Caco-2 (cell line): Measurements from ENCODE around the gene NBEAL1. TPM values are rescaled to one million over a fixed set of nuclear protein-coding genes. Genes with fewer than 3 reads are reported as not detected.

Experiments used
- BruUV-seq: library from RNA; stranded (reverse); fragments of 400-500 nt; replicated peaks from 2 replicates; lab custom pipeline; 2021; lab: Mats Ljungman, UMichigan
- CTCF ChIA-PET: fragments of 300-600 bp; sonication (Branson Sonifier 250); formaldehyde crosslinking; loops from one replicate; lab custom pipeline; 2022; ENCODE audit warnings: antibody characterized with exemption; lab: Charles Lee
- POLR2A ChIA-PET: fragments of 300-600 bp; sonication (Branson Sonifier 250); formaldehyde crosslinking; loops from one replicate; lab custom pipeline; 2022; ENCODE audit warnings: antibody characterized with exemption; lab: Charles Lee
- DNase-seq, 2 experiments: peaks; one replicate each; pipeline versions ENCODE4 v3.0.0 to v3.0.0-alpha.2; 2020 to 2022
- H3K27me3 ChIP-seq: replicated peaks from 2 replicates; pipeline ENCODE4 v1.6.0; 2011; ENCODE audit warnings: low read length; ENCODE audit not compliant: control insufficient read depth, insufficient read depth
- H3K36me3 ChIP-seq: 2 replicates; pipeline ENCODE4 v1.5.1; 2011; ENCODE audit warnings: low read length; ENCODE audit not compliant: control insufficient read depth, insufficient read depth
- H3K4me1 ChIP-seq: fragments of 250-450 bp; sonication (Bioruptor Pico); 2 replicates; pipeline ENCODE4 v1.5.1; 2020; ENCODE audit warnings: mild to moderate bottlenecking
- H3K4me3 ChIP-seq: 2 replicates; pipeline ENCODE4 v1.5.1; 2011; ENCODE audit warnings: low read depth, mild to moderate bottlenecking, control low read depth, low read length
- H3K9me3 ChIP-seq: fragments of 250-450 bp; sonication (Bioruptor Pico); 2 replicates; pipeline ENCODE4 v1.5.1; 2020; ENCODE audit warnings: mild to moderate bottlenecking, moderate library complexity
- H3K27ac Mint-ChIP-seq: one replicate; pipeline ENCODE4 v1.8.0; 2022; ENCODE audit warnings: mixed read lengths; ENCODE audit not compliant: unreplicated experiment
- H3K27me3 Mint-ChIP-seq: one replicate; pipeline ENCODE4 v1.8.0; 2022; ENCODE audit warnings: mixed read lengths; ENCODE audit not compliant: insufficient read depth, unreplicated experiment
- H3K36me3 Mint-ChIP-seq: one replicate; pipeline ENCODE4 v1.8.0; 2022; ENCODE audit warnings: mild to moderate bottlenecking, mixed read lengths; ENCODE audit not compliant: insufficient read depth, unreplicated experiment
- H3K4me1 Mint-ChIP-seq: one replicate; pipeline ENCODE4 v1.8.0; 2022; ENCODE audit warnings: low read depth, mixed read lengths; ENCODE audit not compliant: unreplicated experiment
- H3K4me3 Mint-ChIP-seq: one replicate; pipeline ENCODE4 v1.8.0; 2022; ENCODE audit warnings: mild to moderate bottlenecking, moderate library complexity, mixed read lengths; ENCODE audit not compliant: unreplicated experiment
- H3K9me3 Mint-ChIP-seq: one replicate; pipeline ENCODE4 v1.8.0; 2022; ENCODE audit warnings: mixed read lengths; ENCODE audit not compliant: unreplicated experiment
- intact Hi-C: fragments of 100-400 bp; cut with micrococcal nuclease; formaldehyde crosslinking; loops from one replicate; pipeline ENCODE4 v1.10.0; 2022; ENCODE audit not compliant: unreplicated experiment
- total RNA-seq: library from RNA; stranded (reverse); gene quantifications from 2 replicates; pipeline ENCODE4 v1.2.3, GENCODE V29; 2022
- TF ChIP-seq, protein P1 (sequence below), 2 experiments: fragments of 200-600 bp in 1 of 2; IDR thresholded peaks; 1 replicate in 1 of 2; 2 replicates in 1 of 2; pipeline versions ENCODE4 v1.5.1 to v1.8.0; 2011 to 2022; ENCODE audit warnings: antibody characterized with exemption in 1 of 2, control low read depth in 1 of 2, inconsistent platforms in 1 of 2, low read depth in 1 of 2, low read length in 1 of 2, mild to moderate bottlenecking in 1 of 2, moderate library complexity in 1 of 2; ENCODE audit not compliant: insufficient read depth in 1 of 2, severe bottlenecking in 1 of 2, unreplicated experiment in 1 of 2

NBEAL1 gene
- total RNA-seq, 1 experiment from 2014 or later, result 44.1 TPM

DNA sequence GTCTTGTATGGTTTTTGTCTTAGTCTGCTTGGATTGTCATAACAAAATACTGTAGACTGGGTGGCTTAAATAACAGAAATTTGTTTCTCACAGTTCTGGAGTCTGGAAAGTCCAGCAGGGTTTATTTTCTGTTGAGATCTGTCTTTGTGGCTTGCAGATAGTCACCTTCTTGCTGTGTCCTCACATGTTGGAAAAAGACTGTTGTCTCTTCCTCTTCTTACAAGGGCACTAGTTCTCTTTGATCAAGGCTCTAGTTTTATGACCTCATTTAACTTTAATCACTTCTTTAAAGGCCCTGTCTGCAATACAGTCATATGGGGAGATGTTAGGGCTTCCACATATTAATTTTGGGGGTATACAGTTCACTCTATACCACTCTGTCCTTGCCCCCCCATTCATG is 56.5 kb downstream of the NBEAL1 start:
- peaks cover 16% of the 10 kb centered on the region for H3K4me1 ChIP-seq
- DNase-seq, result no peak
- H3K9me3 ChIP-seq, result no peaks in the 10 kb centered on the region
- ChIA-PET CTCF (no interaction called here), POLR2A (no interaction called here)
- no peaks in the 10 kb centered on the region for H3K27me3 ChIP-seq
- Mint-ChIP-seq H3K27ac (no peak overlapping the region), H3K9me3 (no peaks in the 10 kb centered on the region), H3K36me3 (peaks cover 26% of the 10 kb centered on the region), H3K27me3 (no peaks in the 10 kb centered on the region), H3K4me3 (no peak overlapping the region), H3K4me1 (peaks cover 18% of the 10 kb centered on the region)
- H3K36me3 ChIP-seq, result no peaks in the 10 kb centered on the region
- intact Hi-C loops, result no loop called here
- BruUV-seq, result no TSS peak
- TF ChIP-seq, protein P1, sequence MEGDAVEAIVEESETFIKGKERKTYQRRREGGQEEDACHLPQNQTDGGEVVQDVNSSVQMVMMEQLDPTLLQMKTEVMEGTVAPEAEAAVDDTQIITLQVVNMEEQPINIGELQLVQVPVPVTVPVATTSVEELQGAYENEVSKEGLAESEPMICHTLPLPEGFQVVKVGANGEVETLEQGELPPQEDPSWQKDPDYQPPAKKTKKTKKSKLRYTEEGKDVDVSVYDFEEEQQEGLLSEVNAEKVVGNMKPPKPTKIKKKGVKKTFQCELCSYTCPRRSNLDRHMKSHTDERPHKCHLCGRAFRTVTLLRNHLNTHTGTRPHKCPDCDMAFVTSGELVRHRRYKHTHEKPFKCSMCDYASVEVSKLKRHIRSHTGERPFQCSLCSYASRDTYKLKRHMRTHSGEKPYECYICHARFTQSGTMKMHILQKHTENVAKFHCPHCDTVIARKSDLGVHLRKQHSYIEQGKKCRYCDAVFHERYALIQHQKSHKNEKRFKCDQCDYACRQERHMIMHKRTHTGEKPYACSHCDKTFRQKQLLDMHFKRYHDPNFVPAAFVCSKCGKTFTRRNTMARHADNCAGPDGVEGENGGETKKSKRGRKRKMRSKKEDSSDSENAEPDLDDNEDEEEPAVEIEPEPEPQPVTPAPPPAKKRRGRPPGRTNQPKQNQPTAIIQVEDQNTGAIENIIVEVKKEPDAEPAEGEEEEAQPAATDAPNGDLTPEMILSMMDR (IDR thresholded peaks at IDR 0.05; ENCODE audit: insufficient read depth in 1 of 2, low read depth in 1 of 2, low read length in 1 of 2, severe bottlenecking in 1 of 2, unreplicated experiment in 1 of 2), result no peak
- H3K4me3 ChIP-seq, result no peak overlapping the region

DNA sequence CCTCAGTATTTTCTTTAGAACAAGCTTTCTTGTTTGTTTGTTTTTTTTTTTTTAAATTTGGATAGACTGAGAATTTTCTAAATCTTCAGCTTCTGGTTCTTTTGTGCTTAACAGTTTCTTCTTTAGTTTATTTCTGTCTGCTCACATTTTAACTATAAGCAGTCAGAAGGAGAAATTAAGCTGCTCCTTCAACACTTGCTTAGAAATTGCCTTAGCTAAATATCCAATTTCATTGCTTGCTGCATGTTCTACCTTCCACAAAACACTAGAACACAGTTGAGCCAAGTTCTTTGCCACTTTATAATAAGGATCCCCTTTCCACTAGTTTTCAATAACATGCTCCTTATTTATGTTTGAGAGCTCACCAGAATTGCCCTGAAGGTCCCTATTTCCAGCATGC is 57.7 kb downstream of the NBEAL1 start:
- H3K27me3 ChIP-seq, result no peaks in the 10 kb centered on the region
- no peaks in the 10 kb centered on the region for H3K9me3 ChIP-seq
- H3K4me3 Mint-ChIP-seq, result no peak overlapping the region
- CTCF ChIA-PET, result no interaction called here
- intact Hi-C loops, result no loop called here
- H3K27ac Mint-ChIP-seq, result no peak overlapping the region
- BruUV-seq, result no TSS peak
- no peaks in the 10 kb centered on the region for H3K27me3 Mint-ChIP-seq
- POLR2A ChIA-PET, result interaction anchor here (0.5 kb wide), 1 partner anchor 18 kb away, joined by 4 read pairs; no protein-coding TSS in a partner anchor
- no peak overlapping the region for H3K4me3 ChIP-seq
- H3K4me1 Mint-ChIP-seq, result peaks cover 18% of the 10 kb centered on the region
- H3K36me3 Mint-ChIP-seq, result peaks cover 24% of the 10 kb centered on the region
- H3K9me3 Mint-ChIP-seq, result no peaks in the 10 kb centered on the region
- peaks cover 16% of the 10 kb centered on the region for H3K4me1 ChIP-seq
- DNase-seq, result no peak
- TF ChIP-seq, protein P1 (IDR thresholded peaks at IDR 0.05; ENCODE audit: insufficient read depth in 1 of 2, low read depth in 1 of 2, low read length in 1 of 2, severe bottlenecking in 1 of 2, unreplicated experiment in 1 of 2), result no peak
- H3K36me3 ChIP-seq, result no peaks in the 10 kb centered on the region

DNA sequence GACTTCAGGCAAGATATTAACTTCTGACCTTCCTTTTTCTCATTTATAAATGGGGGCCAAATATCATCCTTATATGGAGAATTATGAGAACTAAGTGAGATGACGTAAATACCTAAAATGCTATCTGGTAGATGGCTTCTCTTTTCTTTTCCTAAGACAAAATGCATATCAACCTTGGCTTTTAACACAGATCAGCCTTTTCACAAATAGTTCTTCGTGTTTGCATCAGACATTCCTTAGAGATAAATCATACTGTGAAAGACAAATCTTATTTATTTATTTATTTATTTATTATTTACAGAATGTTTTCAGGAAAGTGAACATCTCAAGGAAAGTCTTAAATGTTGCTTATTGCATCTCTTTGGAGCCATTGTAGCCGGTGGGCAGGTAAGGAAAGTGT is 62.8 kb downstream of the NBEAL1 start:
- ChIA-PET CTCF (no interaction called here), POLR2A (no interaction called here)
- peaks cover 41% of the 10 kb centered on the region for H3K36me3 Mint-ChIP-seq
- DNase-seq, result no peak
- H3K27me3 ChIP-seq, result no peaks in the 10 kb centered on the region
- no peaks in the 10 kb centered on the region for H3K4me1 ChIP-seq
- no peaks in the 10 kb centered on the region for H3K9me3 Mint-ChIP-seq
- intact Hi-C loops, result no loop called here
- no peaks in the 10 kb centered on the region for H3K9me3 ChIP-seq
- H3K4me3 ChIP-seq, result no peak overlapping the region
- H3K27me3 Mint-ChIP-seq, result no peaks in the 10 kb centered on the region
- TF ChIP-seq, protein P1 (IDR thresholded peaks at IDR 0.05; ENCODE audit: insufficient read depth in 1 of 2, low read depth in 1 of 2, low read length in 1 of 2, severe bottlenecking in 1 of 2, unreplicated experiment in 1 of 2), result no peak
- H3K27ac Mint-ChIP-seq, result peak overlapping the region; percentile 45
- BruUV-seq, result no TSS peak
- H3K4me1 Mint-ChIP-seq, result peaks cover 9% of the 10 kb centered on the region
- no peaks in the 10 kb centered on the region for H3K36me3 ChIP-seq
- H3K4me3 Mint-ChIP-seq, result no peak overlapping the region
